GM12891 (cell line): Measurements from ENCODE around the gene ACSL3.

Source experiments
- POLR2A ChIP-seq: IDR thresholded peaks from 2 replicates; pipeline ENCODE4 v1.6.1; 2011; ENCODE audit warnings: low read depth, low read length, control low read depth
- POLR2AphosphoS5 ChIP-seq: IDR thresholded peaks from 2 replicates; pipeline ENCODE4 v1.6.1; 2011; ENCODE audit warnings: low read depth, low read length, control low read depth
- SPI1 ChIP-seq: IDR thresholded peaks from 2 replicates; pipeline ENCODE4 v1.6.1; 2011; ENCODE audit warnings: low read depth, low read length, control low read depth
- TAF1 ChIP-seq: IDR thresholded peaks from 2 replicates; pipeline ENCODE4 v1.6.1; 2011; ENCODE audit warnings: low read depth, low read length, control low read depth

DNA sequence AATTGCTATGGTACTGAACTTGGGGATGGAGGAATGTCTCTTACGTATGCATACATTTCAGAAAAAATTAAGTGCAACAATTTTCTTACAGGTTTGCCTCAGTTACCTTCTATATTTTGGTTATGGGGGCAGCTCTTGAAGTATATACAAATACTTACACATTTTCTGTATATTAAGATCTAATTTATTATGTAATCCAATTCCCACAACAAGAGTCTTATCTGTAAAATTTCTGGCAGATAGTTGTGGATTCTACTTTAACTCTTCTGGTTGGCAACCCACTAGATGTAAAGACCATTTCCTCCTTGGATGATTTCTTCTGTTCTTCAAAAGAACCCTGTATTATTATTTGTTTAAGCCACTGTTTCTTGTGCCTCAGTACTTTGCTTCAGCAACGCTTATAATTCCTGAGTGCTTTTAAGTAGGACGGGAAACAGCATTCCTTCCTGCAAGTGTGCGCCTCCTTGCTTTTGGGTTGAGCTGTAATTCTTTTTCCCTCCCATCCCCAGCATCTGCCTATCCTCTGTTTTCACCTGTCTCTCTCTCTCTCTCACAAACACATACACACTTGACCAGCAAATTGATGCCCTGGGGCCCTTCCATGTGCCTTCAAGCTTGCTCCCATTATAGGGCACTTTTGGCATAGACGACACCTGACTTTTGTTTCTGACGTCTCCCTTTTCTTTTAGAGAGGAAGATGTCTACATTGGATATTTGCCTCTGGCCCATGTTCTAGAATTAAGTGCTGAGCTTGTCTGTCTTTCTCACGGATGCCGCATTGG, 61.4 kb downstream of the ACSL3 start:
- TF ChIP-seq POLR2AphosphoS5 = no peak
- no peak for TF ChIP-seq TAF1
- no peak for TF ChIP-seq SPI1
- TF ChIP-seq POLR2A = no peak
